Activated naive CD8-positive, alpha-beta T cell (primary cell): ENCODE measurements around the gene C12orf56.
"Not testable (repeated sequence)": the region's sequence is repeated elsewhere in the genome, so short reads cannot be mapped to it uniquely, and the experiment has no call there.

Experiments
- H3K27ac Mint-ChIP-seq: one replicate; pipeline ENCODE4 v1.8.0; 2021; ENCODE audit warnings: mixed read lengths
- H3K27me3 Mint-ChIP-seq: one replicate; pipeline ENCODE4 v1.8.0; 2021; ENCODE audit warnings: mixed read lengths
- H3K36me3 Mint-ChIP-seq: one replicate; pipeline ENCODE4 v1.8.0; 2021; ENCODE audit warnings: mixed read lengths
- H3K4me1 Mint-ChIP-seq: one replicate; pipeline ENCODE4 v1.8.0; 2021; ENCODE audit warnings: low read depth, mixed read lengths
- H3K4me3 Mint-ChIP-seq: one replicate; pipeline ENCODE4 v1.8.0; 2021; ENCODE audit warnings: mild to moderate bottlenecking, mixed read lengths
- H3K9me3 Mint-ChIP-seq: one replicate; pipeline ENCODE4 v1.8.0; 2021; ENCODE audit warnings: low read depth, mixed read lengths

C12orf56 gene

DNA sequence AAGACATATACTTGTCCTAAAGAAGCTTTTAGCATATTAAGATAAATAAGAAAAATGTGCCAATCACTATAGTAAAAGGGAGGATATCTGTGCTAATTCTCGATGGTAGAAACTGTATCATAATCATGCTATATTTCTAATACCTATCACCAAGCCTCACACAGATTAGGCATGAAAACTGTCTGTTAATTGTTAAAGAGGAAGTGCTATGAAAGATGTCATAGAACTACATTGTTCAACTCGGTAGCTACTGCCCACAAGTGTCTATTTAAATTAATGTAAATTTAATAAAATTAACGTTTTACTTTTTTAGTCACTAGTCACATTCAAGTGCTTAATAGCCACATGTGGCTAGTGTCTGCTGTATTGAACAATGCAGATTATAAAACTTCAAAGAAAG lies 90.9 kb downstream of the C12orf56 start:
- H3K4me3 Mint-ChIP-seq, result no peak overlapping the region
- peaks cover 2% of the 10 kb centered on the region for H3K36me3 Mint-ChIP-seq
- no peak overlapping the region for H3K27ac Mint-ChIP-seq
- no peaks in the 10 kb centered on the region for H3K4me1 Mint-ChIP-seq
- H3K9me3 Mint-ChIP-seq, result no peaks in the 10 kb centered on the region
- peaks cover 3% of the 10 kb centered on the region for H3K27me3 Mint-ChIP-seq

DNA sequence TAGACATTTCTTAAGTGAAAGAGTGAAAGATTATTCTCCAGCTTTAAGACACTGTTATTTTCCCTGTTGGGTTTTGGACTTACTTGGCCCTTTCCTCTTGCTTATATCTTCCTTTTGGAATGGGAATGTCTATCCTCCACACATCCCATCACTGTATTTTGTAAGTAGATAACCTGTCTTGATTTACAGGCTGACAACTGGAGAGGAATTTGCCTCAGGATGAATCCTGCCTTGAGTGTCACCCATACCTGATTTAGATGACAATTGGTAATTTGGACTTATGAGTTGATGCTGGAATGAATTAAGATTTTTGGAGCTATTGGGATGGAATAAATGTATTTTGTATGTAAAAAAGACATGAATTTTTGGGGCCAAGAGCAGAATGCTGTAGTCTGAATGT lies 94.3 kb downstream of the C12orf56 start:
- no peaks in the 10 kb centered on the region for H3K9me3 Mint-ChIP-seq
- H3K27me3 Mint-ChIP-seq, result peaks cover 1% of the 10 kb centered on the region
- H3K27ac Mint-ChIP-seq, result no peak overlapping the region
- no peak overlapping the region for H3K4me3 Mint-ChIP-seq
- H3K4me1 Mint-ChIP-seq, result peaks cover 3% of the 10 kb centered on the region
- peaks cover 2% of the 10 kb centered on the region for H3K36me3 Mint-ChIP-seq

GRCh38 chr12:64293654-64294364 lies 96.7 kb downstream of the C12orf56 start:
- Mint-ChIP-seq H3K27me3 (no peaks in the 10 kb centered on the region), H3K27ac (no peak overlapping the region), H3K4me1 (peaks cover 3% of the 10 kb centered on the region), H3K36me3 (no peaks in the 10 kb centered on the region), H3K9me3 (no peaks in the 10 kb centered on the region), H3K4me3 (no peak overlapping the region)

DNA sequence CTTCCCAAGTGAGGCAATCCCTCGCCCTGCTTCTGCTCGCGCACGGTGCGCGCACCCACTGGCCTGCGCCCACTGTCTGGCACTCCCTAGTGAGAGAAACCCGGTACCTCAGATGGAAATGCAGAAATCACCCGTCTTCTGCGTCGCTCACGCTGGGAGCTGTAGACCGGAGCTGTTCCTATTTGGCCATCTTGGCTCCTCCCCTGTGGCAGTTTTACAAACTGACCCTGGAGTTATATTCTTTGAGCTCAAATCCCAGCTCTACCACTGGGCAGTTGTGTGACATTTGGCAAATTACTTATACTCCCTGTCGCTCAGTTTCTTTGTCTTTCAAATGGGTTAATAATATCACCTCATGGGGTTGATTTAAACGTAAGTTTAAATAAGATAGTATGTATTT lies 97.4 kb downstream of the C12orf56 start:
- H3K9me3 Mint-ChIP-seq, H3K4me3 Mint-ChIP-seq, H3K36me3 Mint-ChIP-seq, H3K27ac Mint-ChIP-seq, H3K4me1 Mint-ChIP-seq, H3K27me3 Mint-ChIP-seq: not testable (repeated sequence)

GRCh38 chr12:64286521-64286920 lies 104.0 kb downstream of the C12orf56 start:
- Mint-ChIP-seq H3K4me3 (no peak overlapping the region), H3K9me3 (no peaks in the 10 kb centered on the region), H3K36me3 (no peaks in the 10 kb centered on the region), H3K27ac (no peak overlapping the region), H3K4me1 (no peaks in the 10 kb centered on the region), H3K27me3 (no peaks in the 10 kb centered on the region)

- no peaks in the 10 kb centered on the region for H3K9me3 Mint-ChIP-seq
- no peaks in the 10 kb centered on the region for H3K4me1 Mint-ChIP-seq
- H3K36me3 Mint-ChIP-seq, result no peaks in the 10 kb centered on the region
- H3K27ac Mint-ChIP-seq, result no peak overlapping the region
- H3K4me3 Mint-ChIP-seq, result no peak overlapping the region
- no peaks in the 10 kb centered on the region for H3K27me3 Mint-ChIP-seq
These were observed 106.3 kb downstream of the C12orf56 start for GRCh38 chr12:64284256-64284655.

DNA sequence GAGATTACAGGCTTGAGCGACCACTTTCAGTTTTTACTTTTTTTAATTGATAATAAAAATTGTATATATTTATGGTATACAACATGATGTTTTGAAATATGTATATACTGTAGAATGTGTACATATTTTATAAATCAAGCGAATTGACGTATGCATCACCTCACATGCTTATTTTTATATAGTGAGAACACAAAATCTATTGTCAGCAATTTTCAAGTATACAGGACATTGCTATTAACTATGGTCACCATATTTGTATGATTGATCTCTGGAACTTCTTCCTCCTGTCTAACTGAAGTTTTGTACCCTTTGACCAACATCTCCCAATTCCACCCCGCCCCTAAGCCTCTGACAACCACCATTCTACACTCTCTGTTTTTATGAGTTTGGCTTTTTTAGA lies 112.1 kb downstream of the C12orf56 start:
- Mint-ChIP-seq H3K27me3 (no peaks in the 10 kb centered on the region), H3K4me1 (no peaks in the 10 kb centered on the region), H3K36me3 (no peaks in the 10 kb centered on the region), H3K4me3 (no peak overlapping the region), H3K9me3 (no peaks in the 10 kb centered on the region), H3K27ac (no peak overlapping the region)

DNA sequence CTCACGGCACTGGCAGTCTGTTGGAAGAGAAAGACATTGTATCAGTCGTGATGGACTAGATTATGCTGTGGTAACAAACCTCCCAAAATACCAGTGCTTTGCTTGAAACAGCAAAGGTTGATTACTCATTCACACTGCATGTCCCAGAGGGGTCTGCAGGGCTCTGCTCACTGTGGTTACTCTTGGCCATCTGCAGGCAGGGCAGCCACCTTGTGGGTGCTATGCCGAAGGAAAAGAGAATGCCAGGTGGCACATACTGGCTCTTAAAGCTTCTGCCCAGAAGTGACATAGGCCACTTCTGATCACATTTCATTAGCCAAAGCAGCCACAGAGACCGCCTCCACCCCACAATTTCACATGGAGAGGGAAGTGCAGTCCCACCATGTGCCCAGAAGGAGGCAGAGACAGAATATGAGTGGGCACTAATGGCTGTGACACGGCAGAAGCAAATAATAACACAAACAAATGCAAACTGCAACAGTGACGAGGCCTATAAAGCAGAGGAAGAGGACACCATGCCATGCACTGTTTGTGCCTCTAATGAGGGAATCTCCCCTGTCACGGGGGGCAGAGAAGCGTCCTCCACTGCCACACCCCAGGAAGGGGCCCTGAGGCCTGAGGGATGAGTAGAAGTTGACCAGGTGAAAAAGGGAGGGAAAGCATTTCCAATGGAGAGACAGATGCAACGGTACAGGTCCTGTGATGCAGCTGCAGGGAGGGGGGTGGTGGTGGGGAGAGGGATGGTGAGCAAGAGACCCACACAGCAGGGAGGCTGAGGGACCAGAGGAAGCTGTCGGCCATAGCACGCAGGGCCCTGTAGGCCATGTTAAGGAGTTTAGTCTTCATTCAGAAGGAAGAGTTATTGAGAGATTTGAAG lies 116.8 kb downstream of the C12orf56 start:
- no peaks in the 10 kb centered on the region for H3K9me3 Mint-ChIP-seq
- no peaks in the 10 kb centered on the region for H3K27me3 Mint-ChIP-seq
- H3K27ac Mint-ChIP-seq, result no peak overlapping the region
- H3K4me1 Mint-ChIP-seq, result no peaks in the 10 kb centered on the region
- no peak overlapping the region for H3K4me3 Mint-ChIP-seq
- no peaks in the 10 kb centered on the region for H3K36me3 Mint-ChIP-seq

DNA sequence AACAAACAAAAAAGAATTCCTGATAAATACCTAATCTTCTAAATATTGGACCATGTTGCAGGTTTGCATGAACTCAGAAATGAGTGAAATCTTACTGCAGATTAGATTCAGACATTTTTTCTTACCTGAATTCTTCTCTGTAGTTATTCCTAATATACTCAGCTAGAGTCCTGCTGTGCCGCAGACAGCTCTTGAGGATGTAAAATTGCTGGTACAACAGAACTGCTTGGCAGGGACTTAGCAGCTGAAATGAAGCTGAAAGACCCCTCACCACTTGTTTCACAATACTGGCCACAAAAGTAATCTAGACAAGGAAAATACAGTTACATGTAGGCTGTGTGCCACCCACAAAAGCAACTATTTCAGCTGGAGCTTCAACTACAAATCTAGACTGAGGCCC lies 120.1 kb downstream of the C12orf56 start:
- Mint-ChIP-seq H3K27me3 (peaks cover 2% of the 10 kb centered on the region), H3K9me3 (no peaks in the 10 kb centered on the region), H3K4me1 (no peaks in the 10 kb centered on the region), H3K36me3 (no peaks in the 10 kb centered on the region), H3K4me3 (no peak overlapping the region), H3K27ac (no peak overlapping the region)

GRCh38 chr12:64269161-64269560 lies 121.4 kb downstream of the C12orf56 start:
- Mint-ChIP-seq H3K27me3 (peaks cover 6% of the 10 kb centered on the region), H3K4me1 (no peaks in the 10 kb centered on the region), H3K27ac (no peak overlapping the region), H3K4me3 (no peak overlapping the region), H3K36me3 (no peaks in the 10 kb centered on the region), H3K9me3 (no peaks in the 10 kb centered on the region)

DNA sequence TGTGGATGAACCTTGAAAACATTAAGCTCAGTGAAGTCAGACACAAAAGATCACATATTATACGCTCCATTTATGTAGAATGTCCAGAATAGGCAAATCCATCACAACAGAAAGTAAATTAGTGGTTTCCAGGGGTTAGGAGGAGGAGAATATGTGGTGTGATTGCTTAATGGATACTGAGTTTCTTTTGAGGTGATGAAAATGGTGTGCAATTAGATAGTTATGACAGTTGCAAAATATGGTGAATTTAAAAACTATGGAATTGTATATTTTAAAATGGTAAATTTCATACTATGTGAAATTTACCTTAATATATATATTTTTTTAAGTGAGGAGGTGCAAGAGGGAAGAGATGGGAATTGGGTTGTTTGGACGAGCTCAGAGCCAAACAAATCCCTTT lies 122.1 kb downstream of the C12orf56 start:
- H3K4me1 Mint-ChIP-seq, result no peaks in the 10 kb centered on the region
- no peak overlapping the region for H3K27ac Mint-ChIP-seq
- H3K27me3 Mint-ChIP-seq, result peaks cover 6% of the 10 kb centered on the region
- H3K36me3 Mint-ChIP-seq, result no peaks in the 10 kb centered on the region
- H3K9me3 Mint-ChIP-seq, result no peaks in the 10 kb centered on the region
- H3K4me3 Mint-ChIP-seq, result no peak overlapping the region

DNA sequence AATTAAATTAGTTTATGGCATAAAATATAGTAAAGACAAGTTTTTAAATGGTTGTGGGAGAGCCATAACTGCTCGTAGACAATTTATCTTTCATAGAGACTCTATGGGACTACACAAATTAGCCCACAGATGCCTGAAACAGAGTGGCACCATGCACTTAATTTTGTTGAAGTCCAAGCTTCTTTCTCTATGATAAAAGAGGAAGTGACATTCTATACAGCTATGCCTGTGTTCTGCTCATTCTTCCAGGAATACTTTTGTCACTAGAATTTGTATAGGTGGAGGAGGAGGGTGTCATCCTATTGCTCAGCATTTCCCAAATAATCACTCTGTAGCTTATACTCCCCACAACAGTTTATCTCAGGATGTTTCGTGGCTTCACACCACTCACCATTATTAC lies 124.7 kb downstream of the C12orf56 start:
- no peak overlapping the region for H3K27ac Mint-ChIP-seq
- H3K27me3 Mint-ChIP-seq, result peaks cover 6% of the 10 kb centered on the region
- H3K4me1 Mint-ChIP-seq, result no peaks in the 10 kb centered on the region
- no peak overlapping the region for H3K4me3 Mint-ChIP-seq
- H3K36me3 Mint-ChIP-seq, result no peaks in the 10 kb centered on the region
- H3K9me3 Mint-ChIP-seq, result no peaks in the 10 kb centered on the region

- Mint-ChIP-seq H3K27me3 (peaks cover 3% of the 10 kb centered on the region), H3K4me1 (no peaks in the 10 kb centered on the region), H3K4me3 (no peak overlapping the region), H3K27ac (no peak overlapping the region), H3K36me3 (no peaks in the 10 kb centered on the region), H3K9me3 (no peaks in the 10 kb centered on the region)
These were observed 128.7 kb downstream of the C12orf56 start for GRCh38 chr12:64261813-64262212.

- Mint-ChIP-seq H3K4me3 (no peak overlapping the region), H3K27ac (no peak overlapping the region), H3K27me3 (no peaks in the 10 kb centered on the region), H3K4me1 (no peaks in the 10 kb centered on the region), H3K36me3 (no peaks in the 10 kb centered on the region), H3K9me3 (no peaks in the 10 kb centered on the region)
These were observed 132.0 kb downstream of the C12orf56 start for GRCh38 chr12:64258576-64258975.

GRCh38 chr12:64256166-64256800 lies 134.3 kb downstream of the C12orf56 start:
- Mint-ChIP-seq H3K27ac (no peak overlapping the region), H3K9me3 (no peaks in the 10 kb centered on the region), H3K4me3 (no peak overlapping the region), H3K4me1 (no peaks in the 10 kb centered on the region), H3K27me3 (no peaks in the 10 kb centered on the region), H3K36me3 (no peaks in the 10 kb centered on the region)
